NCI-H524 (cell line): ENCODE results near the gene ZNF557.

Source experiments
- DNase-seq, 2 experiments: peaks; one replicate each; lab custom pipeline; 2025; lab: John Stamatoyannopoulos, UW

The ZNF557 gene

GRCh38 chr19:7125221-7125620 is 55.7 kb downstream of the ZNF557 start:
- DNase-seq, result no peak

GRCh38 chr19:7126132-7126531 is 56.6 kb downstream of the ZNF557 start:
- no peak for DNase-seq

- no peak for DNase-seq
Observed at GRCh38 chr19:7130043-7130442, 60.5 kb downstream of the ZNF557 start.

- no peak for DNase-seq
Observed at GRCh38 chr19:7132054-7132453, 62.6 kb downstream of the ZNF557 start.

- no peak for DNase-seq
Observed at GRCh38 chr19:7137120-7137519, 67.6 kb downstream of the ZNF557 start.
